ENCODE measurements around the gene CDO1.

Gene CDO1

GRCh38 chr5:115844321-115844817 lies 27.9 kb upstream of the CDO1 start:
- Histone ChIP-seq H3K9me3 (no peaks in the 10 kb centered on the region), H3K4me3 (ENCODE audit: low read depth in 1 of 2, low read length in 1 of 2) (no peak overlapping the region), H3K27me3 (no peaks in the 10 kb centered on the region), H3K27ac (peak overlapping the region; percentile 98), H3K36me3 (peaks cover 3% of the 10 kb centered on the region), H3K4me1 (ENCODE audit: control insufficient read depth in 1 of 2, insufficient read depth in 1 of 2, low read depth in 1 of 2, low read length in 1 of 2) (peaks cover 61 to 68% of the 10 kb centered on the region in 2 experiments)
- TF ChIP-seq CTCF (IDR thresholded peaks at IDR 0.05) = no peak

DNA sequence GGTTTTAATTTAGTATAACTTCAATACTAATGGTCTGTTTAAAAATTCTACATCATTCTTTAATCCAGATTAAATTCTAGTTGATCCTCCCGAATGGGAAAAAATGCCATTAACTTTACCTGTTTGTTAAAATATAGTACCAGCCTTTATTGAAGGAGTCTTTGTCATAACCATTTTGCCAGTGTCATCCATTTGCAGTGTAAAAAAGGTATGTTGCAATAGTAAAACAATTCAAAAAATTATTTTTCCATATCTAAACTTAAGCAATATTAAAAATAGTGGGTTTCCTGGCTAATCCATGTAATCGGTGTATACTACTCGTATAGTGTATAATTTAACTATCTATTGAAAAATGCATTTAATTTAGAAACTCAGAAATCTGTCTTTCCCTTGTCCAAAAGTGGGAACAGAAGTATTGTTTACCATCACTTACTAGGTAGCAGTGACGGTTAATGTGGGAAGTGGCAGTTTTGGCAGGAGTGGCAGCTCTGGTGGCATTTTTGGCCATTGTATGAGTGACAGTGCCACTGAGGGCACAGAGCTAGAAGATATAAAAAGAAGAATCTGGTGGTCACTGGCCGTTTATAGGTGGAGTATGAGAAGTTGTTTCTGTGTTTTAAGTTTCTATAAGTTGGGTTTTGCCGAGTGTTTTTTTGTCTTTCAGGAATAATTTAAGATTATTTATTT lies 27.1 kb upstream of the CDO1 start:
- Histone ChIP-seq H3K4me3 (ENCODE audit: low read depth in 1 of 2, low read length in 1 of 2) (peak overlapping the region; percentile 96 to 99), H3K4me1 (ENCODE audit: control insufficient read depth in 1 of 2, insufficient read depth in 1 of 2, low read depth in 1 of 2, low read length in 1 of 2) (peaks cover 63 to 73% of the 10 kb centered on the region in 2 experiments), H3K27ac (peak overlapping the region; percentile 98), H3K27me3 (no peaks in the 10 kb centered on the region), H3K36me3 (peaks cover 3% of the 10 kb centered on the region), H3K9me3 (no peaks in the 10 kb centered on the region)
- TF ChIP-seq CTCF (IDR thresholded peaks at IDR 0.05) = no peak

- no peaks in the 10 kb centered on the region for H3K27me3 ChIP-seq
- H3K36me3 ChIP-seq = peaks cover 3% of the 10 kb centered on the region
- TF ChIP-seq CTCF (IDR thresholded peaks at IDR 0.05) = no peak
- H3K9me3 ChIP-seq = no peaks in the 10 kb centered on the region
- peak overlapping the region; percentile 98 for H3K27ac ChIP-seq
- peaks cover 67 to 78% of the 10 kb centered on the region in 2 experiments for H3K4me1 ChIP-seq (ENCODE audit: control insufficient read depth in 1 of 2, insufficient read depth in 1 of 2, low read depth in 1 of 2, low read length in 1 of 2)
- peak overlapping the region; percentile 96 to 99 for H3K4me3 ChIP-seq (ENCODE audit: low read depth in 1 of 2, low read length in 1 of 2)
Measured at GRCh38 chr5:115842952-115843351, 26.5 kb upstream of the CDO1 start.

DNA sequence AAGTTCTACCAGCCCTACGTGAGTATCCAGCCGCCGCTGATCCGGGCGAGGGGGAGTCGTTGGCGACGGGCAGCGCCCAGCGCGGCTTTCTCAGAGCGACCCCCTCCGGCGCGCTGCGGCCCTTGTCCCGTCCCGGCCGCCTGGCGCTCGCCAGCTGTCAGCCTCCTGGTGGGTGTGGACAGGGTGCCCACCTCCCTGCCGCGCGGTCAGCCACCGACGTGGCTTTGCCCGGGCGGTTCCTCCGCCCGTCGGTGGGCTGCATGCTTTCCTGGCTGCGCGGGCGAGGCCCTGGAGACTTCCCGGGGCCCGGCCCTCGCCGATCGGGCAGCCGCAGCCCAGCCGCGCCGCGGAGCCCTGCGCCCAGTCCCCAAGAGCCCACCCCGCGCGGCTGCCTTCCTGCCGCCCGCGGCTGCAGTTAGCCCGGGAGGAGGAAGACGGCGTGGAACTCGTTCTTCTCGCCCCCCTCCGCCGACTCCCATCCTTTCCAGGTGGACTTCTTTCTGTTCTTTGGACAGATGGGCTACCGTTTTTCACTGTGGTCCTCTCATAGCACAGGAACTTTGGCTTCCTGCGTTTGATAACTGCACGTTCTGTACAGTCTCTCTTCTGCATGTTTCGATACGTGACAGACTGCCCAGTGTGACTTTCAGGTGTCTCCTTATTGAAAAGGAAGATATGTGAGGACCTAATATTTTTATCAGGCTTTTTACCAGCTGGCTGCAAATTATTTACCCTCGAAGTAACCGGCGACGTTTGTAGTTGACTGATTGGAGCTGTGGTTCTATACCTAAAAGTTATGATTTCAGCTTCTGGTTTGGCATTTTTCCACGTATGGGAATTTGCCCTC lies 25.9 kb upstream of the CDO1 start:
- H3K36me3 ChIP-seq = peaks cover 10% of the 10 kb centered on the region

More for the DNA sequence above, 25.9 kb upstream of the CDO1 start:
- Histone ChIP-seq H3K27ac (peak overlapping the region; percentile 98), H3K27me3 (no peaks in the 10 kb centered on the region), H3K4me3 (ENCODE audit: low read depth in 1 of 2, low read length in 1 of 2) (peak overlapping the region; percentile 96 to 99), H3K4me1 (ENCODE audit: control insufficient read depth in 1 of 2, insufficient read depth in 1 of 2, low read depth in 1 of 2, low read length in 1 of 2) (peaks cover 68 to 77% of the 10 kb centered on the region in 2 experiments), H3K9me3 (no peaks in the 10 kb centered on the region)
- TF ChIP-seq CTCF (IDR thresholded peaks at IDR 0.05) = no peak
